GM20431 (cell line): ENCODE data around the gene CAMK1G.

Source experiments
- in situ Hi-C: fragments of 300-500 bp; cut with MseI, MboI; formaldehyde crosslinking; loops from one replicate; pipeline ENCODE4 v1.15.0; 2020; ENCODE audit warnings: low sequenced_read_pairs; ENCODE audit not compliant: unreplicated experiment

The CAMK1G gene

GRCh38 chr1:209583408-209583807, at the start of gene CAMK1G:
Gene CAMK1G (plus strand): TSS chr1:209583714. CDS start chr1:209594984, 11,270 bp downstream.
- in situ Hi-C loops = no loop called here

- in situ Hi-C loops = no loop called here
These were observed 48.8 kb upstream of the CAMK1G start for GRCh38 chr1:209534496-209535250.

GRCh38 chr1:209536843-209537242, 46.7 kb upstream of the CAMK1G start:
- in situ Hi-C loops = no loop called here

GRCh38 chr1:209537336-209538114, 46.0 kb upstream of the CAMK1G start:
- in situ Hi-C loops = no loop called here

- in situ Hi-C loops = no loop called here
These were observed 43.9 kb upstream of the CAMK1G start for GRCh38 chr1:209539576-209539975.

- in situ Hi-C loops = no loop called here
These were observed 40.9 kb upstream of the CAMK1G start for GRCh38 chr1:209542585-209542984.

GRCh38 chr1:209544098-209544497, 39.4 kb upstream of the CAMK1G start:
- in situ Hi-C loops = no loop called here

- in situ Hi-C loops = no loop called here
These were observed 38.1 kb upstream of the CAMK1G start for GRCh38 chr1:209545423-209545822.

- in situ Hi-C loops = no loop called here
These were observed 37.0 kb upstream of the CAMK1G start for GRCh38 chr1:209546390-209547085.

GRCh38 chr1:209547626-209548025, 35.9 kb upstream of the CAMK1G start:
- in situ Hi-C loops = no loop called here

- in situ Hi-C loops = no loop called here
These were observed 33.9 kb upstream of the CAMK1G start for GRCh38 chr1:209549443-209550205.

GRCh38 chr1:209550519-209550918, 33.0 kb upstream of the CAMK1G start:
- in situ Hi-C loops = no loop called here

GRCh38 chr1:209552406-209553264, 30.9 kb upstream of the CAMK1G start:
- in situ Hi-C loops = no loop called here

GRCh38 chr1:209554761-209555611, 28.5 kb upstream of the CAMK1G start:
- in situ Hi-C loops = no loop called here

GRCh38 chr1:209556162-209556690, 27.3 kb upstream of the CAMK1G start:
- in situ Hi-C loops = no loop called here

- in situ Hi-C loops = no loop called here
These were observed 26.3 kb upstream of the CAMK1G start for GRCh38 chr1:209557221-209557620.

- in situ Hi-C loops = no loop called here
These were observed 23.0 kb upstream of the CAMK1G start for GRCh38 chr1:209560529-209560928.

- in situ Hi-C loops = no loop called here
These were observed 22.6 kb upstream of the CAMK1G start for GRCh38 chr1:209560952-209561351.
